Caco-2 (cell line): ENCODE results near the gene S100A4. TPM values are rescaled to one million over a fixed set of nuclear protein-coding genes. Genes with fewer than 3 reads are reported as not detected.
"Not testable (repeated sequence)": the region's sequence is repeated elsewhere in the genome, so short reads cannot be mapped to it uniquely, and the experiment has no call there.

Source experiments
- BruUV-seq: library from RNA; stranded (reverse); fragments of 400-500 nt; replicated peaks from 2 replicates; lab custom pipeline; 2021; lab: Mats Ljungman, UMichigan
- CTCF ChIA-PET: fragments of 300-600 bp; sonication (Branson Sonifier 250); formaldehyde crosslinking; loops from one replicate; lab custom pipeline; 2022; ENCODE audit warnings: antibody characterized with exemption; lab: Charles Lee
- POLR2A ChIA-PET: fragments of 300-600 bp; sonication (Branson Sonifier 250); formaldehyde crosslinking; loops from one replicate; lab custom pipeline; 2022; ENCODE audit warnings: antibody characterized with exemption; lab: Charles Lee
- DNase-seq, 2 experiments: peaks; one replicate each; pipeline versions ENCODE4 v3.0.0 to v3.0.0-alpha.2; 2020 to 2022
- H3K27me3 ChIP-seq: replicated peaks from 2 replicates; pipeline ENCODE4 v1.6.0; 2011; ENCODE audit warnings: low read length; ENCODE audit not compliant: control insufficient read depth, insufficient read depth
- H3K36me3 ChIP-seq: 2 replicates; pipeline ENCODE4 v1.5.1; 2011; ENCODE audit warnings: low read length; ENCODE audit not compliant: control insufficient read depth, insufficient read depth
- H3K4me1 ChIP-seq: fragments of 250-450 bp; sonication (Bioruptor Pico); 2 replicates; pipeline ENCODE4 v1.5.1; 2020; ENCODE audit warnings: mild to moderate bottlenecking
- H3K4me3 ChIP-seq: 2 replicates; pipeline ENCODE4 v1.5.1; 2011; ENCODE audit warnings: low read depth, mild to moderate bottlenecking, control low read depth, low read length
- H3K9me3 ChIP-seq: fragments of 250-450 bp; sonication (Bioruptor Pico); 2 replicates; pipeline ENCODE4 v1.5.1; 2020; ENCODE audit warnings: mild to moderate bottlenecking, moderate library complexity
- H3K27ac Mint-ChIP-seq: one replicate; pipeline ENCODE4 v1.8.0; 2022; ENCODE audit warnings: mixed read lengths; ENCODE audit not compliant: unreplicated experiment
- H3K27me3 Mint-ChIP-seq: one replicate; pipeline ENCODE4 v1.8.0; 2022; ENCODE audit warnings: mixed read lengths; ENCODE audit not compliant: insufficient read depth, unreplicated experiment
- H3K36me3 Mint-ChIP-seq: one replicate; pipeline ENCODE4 v1.8.0; 2022; ENCODE audit warnings: mild to moderate bottlenecking, mixed read lengths; ENCODE audit not compliant: insufficient read depth, unreplicated experiment
- H3K4me1 Mint-ChIP-seq: one replicate; pipeline ENCODE4 v1.8.0; 2022; ENCODE audit warnings: low read depth, mixed read lengths; ENCODE audit not compliant: unreplicated experiment
- H3K4me3 Mint-ChIP-seq: one replicate; pipeline ENCODE4 v1.8.0; 2022; ENCODE audit warnings: mild to moderate bottlenecking, moderate library complexity, mixed read lengths; ENCODE audit not compliant: unreplicated experiment
- H3K9me3 Mint-ChIP-seq: one replicate; pipeline ENCODE4 v1.8.0; 2022; ENCODE audit warnings: mixed read lengths; ENCODE audit not compliant: unreplicated experiment
- intact Hi-C: fragments of 100-400 bp; cut with micrococcal nuclease; formaldehyde crosslinking; loops from one replicate; pipeline ENCODE4 v1.10.0; 2022; ENCODE audit not compliant: unreplicated experiment
- total RNA-seq: library from RNA; stranded (reverse); gene quantifications from 2 replicates; pipeline ENCODE4 v1.2.3, GENCODE V29; 2022
- TF ChIP-seq, protein P1 (sequence below), 2 experiments: fragments of 200-600 bp in 1 of 2; IDR thresholded peaks; 1 replicate in 1 of 2; 2 replicates in 1 of 2; pipeline versions ENCODE4 v1.5.1 to v1.8.0; 2011 to 2022; ENCODE audit warnings: antibody characterized with exemption in 1 of 2, control low read depth in 1 of 2, inconsistent platforms in 1 of 2, low read depth in 1 of 2, low read length in 1 of 2, mild to moderate bottlenecking in 1 of 2, moderate library complexity in 1 of 2; ENCODE audit not compliant: insufficient read depth in 1 of 2, severe bottlenecking in 1 of 2, unreplicated experiment in 1 of 2

S100A4 gene
- total RNA-seq, 1 experiment from 2014 or later = 53.6 TPM

DNA sequence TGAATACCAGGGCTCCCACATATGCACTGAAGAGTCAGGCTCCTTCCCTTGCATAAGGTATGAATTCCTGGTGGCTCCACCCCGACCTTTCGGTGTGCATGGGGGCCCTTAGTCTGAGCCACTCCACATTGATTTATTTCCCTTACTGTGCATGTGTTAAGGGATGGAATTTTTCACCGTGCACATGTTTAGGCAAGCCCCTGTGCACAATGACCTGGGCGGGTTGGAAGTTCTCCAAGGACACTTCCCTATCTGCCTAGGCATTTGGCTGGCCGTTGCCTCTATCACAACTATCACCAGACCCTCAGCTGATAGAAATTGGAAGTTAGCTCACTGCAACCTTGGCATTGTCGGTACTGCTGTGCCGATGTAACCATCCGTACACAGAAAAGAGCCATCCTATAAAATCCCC, 19.5 kb downstream of the S100A4 start:
- Histone ChIP-seq H3K4me3 (no peak overlapping the region), H3K27me3 (no peaks in the 10 kb centered on the region), H3K9me3 (peaks cover 5% of the 10 kb centered on the region; the same call in 1 of the 2 replicates), H3K36me3 (no peaks in the 10 kb centered on the region), H3K4me1 (peaks cover 23% of the 10 kb centered on the region)
- POLR2A ChIA-PET = interaction anchor here (0.8 kb wide), 1 partner anchor 87 kb away, joined by 3 read pairs; the partner anchor contains the start of gene S100A16
- Mint-ChIP-seq H3K27ac (no peak overlapping the region), H3K4me1 (peaks cover 27% of the 10 kb centered on the region), H3K27me3 (no peaks in the 10 kb centered on the region), H3K9me3 (peaks cover 9% of the 10 kb centered on the region), H3K36me3 (peaks cover 13% of the 10 kb centered on the region), H3K4me3 (no peak overlapping the region)
- TF ChIP-seq, protein P1, sequence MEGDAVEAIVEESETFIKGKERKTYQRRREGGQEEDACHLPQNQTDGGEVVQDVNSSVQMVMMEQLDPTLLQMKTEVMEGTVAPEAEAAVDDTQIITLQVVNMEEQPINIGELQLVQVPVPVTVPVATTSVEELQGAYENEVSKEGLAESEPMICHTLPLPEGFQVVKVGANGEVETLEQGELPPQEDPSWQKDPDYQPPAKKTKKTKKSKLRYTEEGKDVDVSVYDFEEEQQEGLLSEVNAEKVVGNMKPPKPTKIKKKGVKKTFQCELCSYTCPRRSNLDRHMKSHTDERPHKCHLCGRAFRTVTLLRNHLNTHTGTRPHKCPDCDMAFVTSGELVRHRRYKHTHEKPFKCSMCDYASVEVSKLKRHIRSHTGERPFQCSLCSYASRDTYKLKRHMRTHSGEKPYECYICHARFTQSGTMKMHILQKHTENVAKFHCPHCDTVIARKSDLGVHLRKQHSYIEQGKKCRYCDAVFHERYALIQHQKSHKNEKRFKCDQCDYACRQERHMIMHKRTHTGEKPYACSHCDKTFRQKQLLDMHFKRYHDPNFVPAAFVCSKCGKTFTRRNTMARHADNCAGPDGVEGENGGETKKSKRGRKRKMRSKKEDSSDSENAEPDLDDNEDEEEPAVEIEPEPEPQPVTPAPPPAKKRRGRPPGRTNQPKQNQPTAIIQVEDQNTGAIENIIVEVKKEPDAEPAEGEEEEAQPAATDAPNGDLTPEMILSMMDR (IDR thresholded peaks at IDR 0.05; ENCODE audit: insufficient read depth in 1 of 2, low read depth in 1 of 2, low read length in 1 of 2, severe bottlenecking in 1 of 2, unreplicated experiment in 1 of 2) = no peak
- no TSS peak for BruUV-seq
- intact Hi-C loops = no loop called here
- CTCF ChIA-PET = interaction anchor here (0.5 to 1.6 kb wide), 4 partner anchors 10 to 1492 kb away, joined by 3 to 6 read pairs (median 4); partner anchors contain the start of gene S100A6
- peak in 1 of 2 experiments; percentile 42 for DNase-seq

DNA sequence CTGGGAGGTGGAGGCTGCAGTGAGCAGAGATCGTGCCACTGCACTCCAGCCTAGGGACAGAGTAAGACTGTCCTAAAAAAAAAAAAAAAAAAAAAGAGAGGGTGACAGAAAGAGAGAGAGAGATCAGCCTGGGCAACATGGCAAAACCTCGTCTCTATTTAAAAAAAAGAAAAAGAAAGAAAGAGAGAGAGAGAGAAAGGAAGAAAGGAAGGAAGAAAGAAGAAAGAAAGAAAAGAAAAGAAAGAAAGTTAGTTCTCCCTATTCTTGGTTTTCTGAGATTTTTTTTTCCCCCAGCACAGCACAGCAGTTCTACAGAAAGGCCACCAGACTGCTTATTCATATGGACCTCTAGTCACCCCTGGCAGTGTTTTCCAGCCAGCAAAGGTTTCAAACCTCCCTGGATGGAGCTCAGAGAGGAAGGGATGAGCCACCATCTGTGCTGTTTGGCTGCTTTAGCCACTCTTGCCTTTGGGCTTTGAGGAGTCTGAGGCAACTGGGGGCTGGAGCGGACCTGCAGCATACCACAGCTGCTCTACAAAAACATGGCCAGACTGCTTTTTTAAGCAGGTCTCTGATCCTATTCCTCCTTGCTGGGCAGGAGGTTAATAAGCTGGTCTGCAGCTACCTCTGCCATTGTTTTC, 20.4 kb downstream of the S100A4 start:
- peak overlapping the region; percentile 66 for H3K27ac Mint-ChIP-seq
- ChIA-PET POLR2A (interaction anchor here (0.6 to 0.8 kb wide), 2 partner anchors 88 to 101 kb away, joined by 3 to 4 read pairs; partner anchors contain the start of gene S100A16), CTCF (interaction anchor here (1.5 to 1.6 kb wide), 3 partner anchors 9 to 102 kb away, joined by 3 to 6 read pairs (median 4); partner anchors contain the start of genes S100A13 and S100A6)

DNA sequence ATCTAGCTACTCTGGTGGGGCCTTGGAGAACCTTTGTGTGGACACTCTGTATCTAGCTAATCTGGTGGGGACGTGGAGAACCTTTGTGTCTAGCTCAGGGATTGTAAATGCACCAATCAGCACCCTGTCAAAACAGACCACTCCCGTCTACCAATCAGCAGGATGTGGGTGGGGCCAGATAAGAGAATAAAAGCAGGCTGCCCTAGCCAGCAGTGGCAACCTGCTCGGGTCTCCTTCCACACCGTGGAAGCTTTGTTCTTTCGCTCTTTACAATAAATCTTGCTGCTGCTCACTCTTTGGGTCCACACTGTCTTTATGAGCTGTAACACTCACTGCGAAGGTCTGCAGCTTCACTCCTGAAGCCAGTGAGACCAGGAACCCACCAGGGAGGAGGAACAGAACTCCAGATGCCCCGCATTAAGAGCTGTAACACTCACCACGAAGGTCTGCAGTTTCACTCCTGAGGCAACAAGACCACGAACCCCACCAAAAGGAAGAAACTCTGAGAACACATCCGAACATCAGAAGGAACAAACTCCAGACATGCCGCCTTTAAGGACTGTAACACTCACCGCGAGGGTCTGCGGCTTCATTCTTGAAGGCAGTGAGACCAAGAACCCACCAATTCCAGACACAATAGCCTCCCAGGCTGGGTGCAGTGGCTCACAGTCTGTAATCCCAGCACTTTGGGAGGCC, 23.1 kb downstream of the S100A4 start:
- CTCF ChIA-PET, H3K27me3 ChIP-seq, H3K9me3 Mint-ChIP-seq, intact Hi-C loops, H3K4me3 ChIP-seq, H3K27me3 Mint-ChIP-seq, DNase-seq, H3K36me3 ChIP-seq, POLR2A ChIA-PET, H3K4me3 Mint-ChIP-seq, H3K9me3 ChIP-seq: not testable (repeated sequence)
- peaks cover 56% of the 10 kb centered on the region for H3K4me1 ChIP-seq
- peak overlapping the region; percentile 46 for H3K27ac Mint-ChIP-seq
- peaks cover 37% of the 10 kb centered on the region for H3K36me3 Mint-ChIP-seq
- peaks cover 56% of the 10 kb centered on the region for H3K4me1 Mint-ChIP-seq
- BruUV-seq = TSS peak; percentile 75

More for the DNA sequence above, 20.4 kb downstream of the S100A4 start:
- no peak overlapping the region for H3K4me3 ChIP-seq
- H3K9me3 ChIP-seq = peaks cover 5% of the 10 kb centered on the region; the same call in 1 of the 2 replicates
- intact Hi-C loops = no loop called here
- DNase-seq = no peak
- peaks cover 21% of the 10 kb centered on the region for H3K36me3 Mint-ChIP-seq
- H3K27me3 ChIP-seq = no peaks in the 10 kb centered on the region
- TF ChIP-seq, protein P1 (IDR thresholded peaks at IDR 0.05; ENCODE audit: insufficient read depth in 1 of 2, low read depth in 1 of 2, low read length in 1 of 2, severe bottlenecking in 1 of 2, unreplicated experiment in 1 of 2) = no peak
- no peaks in the 10 kb centered on the region for H3K36me3 ChIP-seq
- peaks cover 33% of the 10 kb centered on the region for H3K4me1 ChIP-seq
- no TSS peak for BruUV-seq
- no peak overlapping the region for H3K4me3 Mint-ChIP-seq
- H3K27me3 Mint-ChIP-seq = no peaks in the 10 kb centered on the region
- peaks cover 36% of the 10 kb centered on the region for H3K4me1 Mint-ChIP-seq
- H3K9me3 Mint-ChIP-seq = peaks cover 9% of the 10 kb centered on the region

DNA sequence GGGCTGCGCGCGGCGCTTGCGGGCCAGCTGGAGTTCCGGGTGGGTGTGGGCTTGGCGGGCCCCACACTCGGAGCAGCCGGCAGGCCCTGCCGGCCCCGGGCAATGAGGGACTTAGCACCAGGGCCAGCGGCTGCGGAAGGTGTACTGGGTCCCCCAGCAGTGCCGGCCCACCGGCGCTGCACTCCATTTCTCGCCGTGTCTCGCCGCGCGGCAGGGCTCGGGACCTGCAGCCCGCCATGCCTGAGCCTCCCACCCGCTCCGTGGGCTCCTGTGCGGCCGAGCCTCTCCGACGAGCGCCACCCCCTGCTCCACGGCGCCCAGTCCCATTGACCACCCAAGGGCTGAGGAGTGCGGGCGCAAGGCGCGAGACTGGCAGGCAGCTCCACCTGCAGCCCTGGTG, 23.8 kb downstream of the S100A4 start:
- DNase-seq, H3K36me3 ChIP-seq, BruUV-seq, intact Hi-C loops, H3K4me3 Mint-ChIP-seq, H3K4me3 ChIP-seq, H3K27me3 Mint-ChIP-seq, H3K9me3 ChIP-seq, H3K27me3 ChIP-seq, H3K9me3 Mint-ChIP-seq: not testable (repeated sequence)
- peaks cover 63% of the 10 kb centered on the region for H3K4me1 ChIP-seq
- ChIA-PET POLR2A (interaction anchor here (1.1 kb wide), 1 partner anchor 56 kb away, joined by 4 read pairs; no protein-coding TSS in a partner anchor), CTCF (interaction anchor here (0.6 to 1.3 kb wide), 2 partner anchors 50 to 56 kb away, joined by 3 to 5 read pairs; no protein-coding TSS in a partner anchor)
- peak overlapping the region; percentile 46 for H3K27ac Mint-ChIP-seq
- H3K4me1 Mint-ChIP-seq = peaks cover 50% of the 10 kb centered on the region
- H3K36me3 Mint-ChIP-seq = peaks cover 37% of the 10 kb centered on the region
